HepG2 (cell line): ENCODE data around the gene DPEP2NB. TPM values are rescaled to one million over a fixed set of nuclear protein-coding genes. Genes with fewer than 3 reads are reported as not detected.
A peak's percentile ranks its signal among the peaks of the same experiment; 100 is the strongest.

ENCODE experiments used
- GATAD2A ChIP-seq: IDR thresholded peaks from 2 replicates; pipeline ENCODE4 v1.6.1; 2016
- GTF3A ChIP-seq: sonication (generic); formaldehyde crosslinking; conservative IDR thresholded peaks from 2 replicates; pipeline ENCODE4 v1.4.0; 2020; ENCODE audit warnings: mild to moderate bottlenecking, missing genetic modification reagents
- HOMEZ ChIP-seq: IDR thresholded peaks from 2 replicates; pipeline ENCODE4 v1.6.1; 2016; ENCODE audit warnings: low read depth
- KDM5B ChIP-seq: sonication (generic); formaldehyde crosslinking; IDR thresholded peaks from 2 replicates; pipeline ENCODE4 v1.4.0; 2020; ENCODE audit warnings: missing genetic modification reagents, mild to moderate bottlenecking, borderline replicate concordance
- MEIS1 ChIP-seq: sonication (generic); formaldehyde crosslinking; IDR thresholded peaks from 2 replicates; pipeline ENCODE4 v1.9.0; 2021; ENCODE audit warnings: mild to moderate bottlenecking, missing genetic modification reagents, moderate library complexity, borderline replicate concordance
- POGK ChIP-seq: sonication (generic); formaldehyde crosslinking; conservative IDR thresholded peaks from 2 replicates; pipeline ENCODE4 v1.8.0; 2022; ENCODE audit warnings: mild to moderate bottlenecking, moderate library complexity, missing genetic modification reagents
- RAD21 ChIP-seq: fragments of 450-650 bp; formaldehyde crosslinking; IDR thresholded peaks from 2 replicates; pipeline ENCODE4 v1.5.0; 2020; ENCODE audit warnings: mild to moderate bottlenecking
- REPIN1 ChIP-seq: sonication (generic); formaldehyde crosslinking; IDR thresholded peaks from 2 replicates; pipeline ENCODE4 v1.8.0; 2022; ENCODE audit warnings: missing genetic modification reagents, low read depth, mild to moderate bottlenecking, borderline replicate concordance
- RXRB ChIP-seq: IDR thresholded peaks from 2 replicates; pipeline ENCODE4 v1.6.1; 2016; ENCODE audit warnings: borderline replicate concordance, missing genetic modification reagents, missing compliant biosample characterization
- SP4 ChIP-seq: sonication (generic); formaldehyde crosslinking; IDR thresholded peaks from 2 replicates; pipeline ENCODE4 v1.8.1; 2023; ENCODE audit warnings: mild to moderate bottlenecking, missing genetic modification reagents
- ZBTB4 ChIP-seq: sonication (generic); formaldehyde crosslinking; IDR thresholded peaks from 2 replicates; pipeline ENCODE4 v1.4.0; 2020; ENCODE audit warnings: missing genetic modification reagents, mild to moderate bottlenecking, borderline replicate concordance
- ZEB1 ChIP-seq: IDR thresholded peaks from 2 replicates; pipeline ENCODE4 v1.6.1; 2012; ENCODE audit warnings: mild to moderate bottlenecking, low read depth, inconsistent platforms; ENCODE audit not compliant: insufficient replicate concordance
- ZNF12 ChIP-seq: sonication (generic); formaldehyde crosslinking; IDR thresholded peaks from 2 replicates; pipeline ENCODE4 v1.5.0; 2020; ENCODE audit warnings: missing genetic modification reagents
- ZNF605 ChIP-seq: sonication (generic); formaldehyde crosslinking; IDR thresholded peaks from 2 replicates; pipeline ENCODE4 v1.8.0; 2022; ENCODE audit warnings: mild to moderate bottlenecking, missing genetic modification reagents
- ZNF720 ChIP-seq: sonication (generic); formaldehyde crosslinking; IDR thresholded peaks from 2 replicates; pipeline ENCODE4 v1.4.0; 2020; ENCODE audit warnings: missing genetic modification reagents
- ZNF75D ChIP-seq: sonication (generic); formaldehyde crosslinking; IDR thresholded peaks from 2 replicates; pipeline ENCODE4 v1.8.1; 2023; ENCODE audit warnings: missing genetic modification reagents, mild to moderate bottlenecking, borderline replicate concordance
- ZNF768 ChIP-seq: sonication (generic); formaldehyde crosslinking; IDR thresholded peaks from 2 replicates; pipeline ENCODE4 v1.4.0; 2020; ENCODE audit warnings: missing genetic modification reagents
- polyA plus RNA-seq, 8 experiments: library from polyadenylated mRNA; depleted of rRNA in 3 of 8; stranded (reverse) in 7 of 8; unstranded in 1 of 8; fragments of >200 nt; fragmentation: Illumina TruSeq in 4 of 8; extraction: Trizol in 4 of 8; gene quantifications; 2 replicates each; pipeline versions ENCODE4 v1.2.1 to v1.2.3, GENCODE V29; 2011 to 2016; ENCODE audit warnings: low read depth in 4 of 8, missing spikeins in 1 of 8, mixed read lengths in 1 of 8; ENCODE audit not compliant: insufficient read depth in 1 of 8
- total RNA-seq, 5 experiments: library from RNA; depleted of rRNA; stranded (reverse); fragments of >200 nt; fragmentation: Illumina TruSeq; extraction: Trizol; gene quantifications; 2 replicates each; pipeline ENCODE4 v1.2.3, GENCODE V29; 2016; ENCODE audit warnings: low read depth in 1 of 5
- TF ChIP-seq, protein P1 (sequence below): IDR thresholded peaks from 2 replicates; pipeline ENCODE4 v1.4.0; 2020; ENCODE audit warnings: mild to moderate bottlenecking, missing genetic modification reagents

Gene DPEP2NB
- total and polyA plus RNA-seq, 2 of the 13 experiments (the other 11 are each of a cell fraction or from before 2014, with no cell fraction given): not detected

DNA sequence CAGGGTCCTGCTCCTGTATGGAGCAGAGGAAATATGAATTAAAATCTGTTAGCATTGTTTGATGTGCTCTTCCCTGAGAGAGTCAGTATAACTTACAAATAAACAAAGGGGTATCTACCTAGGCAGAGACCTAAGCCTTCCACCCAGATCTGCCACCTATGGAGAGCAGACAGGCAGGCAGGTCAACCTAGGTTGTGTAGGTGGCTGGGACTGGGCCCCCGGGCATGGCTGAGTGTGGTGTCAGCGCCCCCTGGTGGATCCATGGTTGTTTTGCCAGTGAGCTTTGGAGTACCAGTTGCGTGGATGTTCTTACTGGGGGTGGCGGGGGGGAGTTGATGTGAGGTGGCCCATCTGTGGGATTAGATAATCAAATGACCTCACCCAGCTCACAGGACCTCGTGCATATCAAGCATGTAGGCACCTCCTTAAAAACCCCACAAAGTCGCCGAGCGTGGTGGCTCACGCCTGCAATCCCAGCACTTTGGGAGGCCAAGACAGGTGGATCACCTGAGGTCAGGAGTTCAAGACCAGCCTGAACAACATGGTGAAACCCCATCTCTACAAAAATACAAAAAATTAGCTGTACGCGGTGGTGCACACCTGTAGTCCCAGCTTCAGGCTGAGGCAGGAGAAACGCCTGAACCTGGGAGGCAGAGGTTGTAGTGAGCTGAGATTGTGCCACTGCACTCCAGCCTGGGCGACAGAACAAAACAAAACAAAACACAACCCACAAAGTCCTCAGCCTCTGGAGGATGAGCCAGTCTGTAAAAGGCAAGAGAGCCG lies 25.0 kb upstream of the DPEP2NB start (continued):
- TF ChIP-seq ZNF12 (CRISPR knock-in tag) (0 out of 2 replicates have a peak, but pooled peaks have one; percentile 21), GTF3A (CRISPR knock-in tag) (peak; percentile 50; the same call in 1 of the 2 replicates), KDM5B (peak; percentile 31; the same call in 1 of the 2 replicates), RXRB (CRISPR knock-in tag) (peak; percentile 72; the same call in 1 of the 2 replicates), POGK (CRISPR knock-in tag) (no peak), ZEB1 (peak; percentile 17), ZBTB4 (no peak), ZNF75D (CRISPR knock-in tag) (no peak), ZNF768 (CRISPR knock-in tag) (peak; percentile 23; the same call in 1 of the 2 replicates), ZNF605 (CRISPR knock-in tag) (peak; percentile 51; the same call in 1 of the 2 replicates), GATAD2A (CRISPR knock-in tag) (peak; percentile 56; the same call in 1 of the 2 replicates), ZNF720 (CRISPR knock-in tag) (no peak), SP4 (CRISPR knock-in tag) (0 out of 2 replicates have a peak, but pooled peaks have one; percentile 7), RAD21 (CRISPR knock-in tag) (peak; percentile 97), HOMEZ (CRISPR knock-in tag) (peak; percentile 42; the same call in 1 of the 2 replicates), MEIS1 (CRISPR knock-in tag) (peak; percentile 43; the same call in 1 of the 2 replicates), REPIN1 (CRISPR knock-in tag) (peak; percentile 79)
- TF ChIP-seq, protein P1, sequence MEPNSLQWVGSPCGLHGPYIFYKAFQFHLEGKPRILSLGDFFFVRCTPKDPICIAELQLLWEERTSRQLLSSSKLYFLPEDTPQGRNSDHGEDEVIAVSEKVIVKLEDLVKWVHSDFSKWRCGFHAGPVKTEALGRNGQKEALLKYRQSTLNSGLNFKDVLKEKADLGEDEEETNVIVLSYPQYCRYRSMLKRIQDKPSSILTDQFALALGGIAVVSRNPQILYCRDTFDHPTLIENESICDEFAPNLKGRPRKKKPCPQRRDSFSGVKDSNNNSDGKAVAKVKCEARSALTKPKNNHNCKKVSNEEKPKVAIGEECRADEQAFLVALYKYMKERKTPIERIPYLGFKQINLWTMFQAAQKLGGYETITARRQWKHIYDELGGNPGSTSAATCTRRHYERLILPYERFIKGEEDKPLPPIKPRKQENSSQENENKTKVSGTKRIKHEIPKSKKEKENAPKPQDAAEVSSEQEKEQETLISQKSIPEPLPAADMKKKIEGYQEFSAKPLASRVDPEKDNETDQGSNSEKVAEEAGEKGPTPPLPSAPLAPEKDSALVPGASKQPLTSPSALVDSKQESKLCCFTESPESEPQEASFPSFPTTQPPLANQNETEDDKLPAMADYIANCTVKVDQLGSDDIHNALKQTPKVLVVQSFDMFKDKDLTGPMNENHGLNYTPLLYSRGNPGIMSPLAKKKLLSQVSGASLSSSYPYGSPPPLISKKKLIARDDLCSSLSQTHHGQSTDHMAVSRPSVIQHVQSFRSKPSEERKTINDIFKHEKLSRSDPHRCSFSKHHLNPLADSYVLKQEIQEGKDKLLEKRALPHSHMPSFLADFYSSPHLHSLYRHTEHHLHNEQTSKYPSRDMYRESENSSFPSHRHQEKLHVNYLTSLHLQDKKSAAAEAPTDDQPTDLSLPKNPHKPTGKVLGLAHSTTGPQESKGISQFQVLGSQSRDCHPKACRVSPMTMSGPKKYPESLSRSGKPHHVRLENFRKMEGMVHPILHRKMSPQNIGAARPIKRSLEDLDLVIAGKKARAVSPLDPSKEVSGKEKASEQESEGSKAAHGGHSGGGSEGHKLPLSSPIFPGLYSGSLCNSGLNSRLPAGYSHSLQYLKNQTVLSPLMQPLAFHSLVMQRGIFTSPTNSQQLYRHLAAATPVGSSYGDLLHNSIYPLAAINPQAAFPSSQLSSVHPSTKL: peak; percentile 32; the same call in 1 of the 2 replicates
